MM.1S (cell line): ENCODE data around the gene PTP4A1.
"Not testable (repeated sequence)": the region's sequence is repeated elsewhere in the genome, so short reads cannot be mapped to it uniquely, and the experiment has no call there.

Experiments
- DNase-seq: peaks from one replicate; pipeline ENCODE4 v3.0.0-alpha.2; 2015
- H2AFZ ChIP-seq: fragments of 300-600 bp; sonication (generic); 2 replicates; pipeline ENCODE4 v1.6.0; 2016; ENCODE audit warnings: antibody characterized with exemption, low read length
- H3F3A ChIP-seq: fragments of 300-600 bp; sonication (generic); 2 replicates; pipeline ENCODE4 v1.6.1; 2016; ENCODE audit warnings: mild to moderate bottlenecking, antibody characterized with exemption, low read length, moderate library complexity, mixed read lengths; ENCODE audit not compliant: insufficient read depth
- H3K27ac ChIP-seq: fragments of 300-600 bp; sonication (generic); 2 replicates; pipeline ENCODE4 v1.5.1; 2016; ENCODE audit warnings: mild to moderate bottlenecking, low read length
- H3K27me3 ChIP-seq: fragments of 300-600 bp; sonication (generic); replicated peaks from 2 replicates; pipeline ENCODE4 v1.6.0; 2016; ENCODE audit warnings: low read length; ENCODE audit not compliant: insufficient read depth
- H3K36me3 ChIP-seq: fragments of 300-600 bp; sonication (generic); replicated peaks from 2 replicates; pipeline ENCODE4 v1.6.1; 2016; ENCODE audit warnings: mild to moderate bottlenecking, low read length, mixed read lengths; ENCODE audit not compliant: insufficient read depth
- H3K4me1 ChIP-seq: fragments of 300-600 bp; sonication (generic); 2 replicates; pipeline ENCODE4 v1.6.1; 2016; ENCODE audit warnings: low read length, mixed read lengths
- H3K4me2 ChIP-seq: fragments of 300-600 bp; sonication (generic); 2 replicates; pipeline ENCODE4 v1.6.0; 2016; ENCODE audit warnings: low read depth, low read length
- H3K4me3 ChIP-seq: fragments of 300-600 bp; sonication (generic); 2 replicates; pipeline ENCODE4 v1.5.1; 2016; ENCODE audit warnings: low read length, mixed read lengths
- H3K79me2 ChIP-seq: fragments of 300-600 bp; sonication (generic); 2 replicates; pipeline ENCODE4 v1.6.1; 2016; ENCODE audit warnings: mixed run types, low read length, mixed read lengths
- H3K9ac ChIP-seq: fragments of 300-600 bp; sonication (generic); 2 replicates; pipeline ENCODE4 v1.6.1; 2016; ENCODE audit warnings: low read length, mixed read lengths
- H3K9me2 ChIP-seq: fragments of 300-600 bp; sonication (generic); replicated peaks from 2 replicates; pipeline ENCODE4 v1.6.1; 2016; ENCODE audit warnings: mild to moderate bottlenecking, low read length, mixed read lengths; ENCODE audit not compliant: insufficient read depth
- H3K9me3 ChIP-seq: fragments of 300-600 bp; sonication (generic); replicated peaks from 2 replicates; pipeline ENCODE4 v1.6.1; 2016; ENCODE audit warnings: mild to moderate bottlenecking, low read length, mixed read lengths; ENCODE audit not compliant: insufficient read depth
- H4K20me1 ChIP-seq: fragments of 300-600 bp; sonication (generic); 2 replicates; pipeline ENCODE4 v1.6.1; 2016; ENCODE audit warnings: mild to moderate bottlenecking, low read length, moderate library complexity, mixed read lengths; ENCODE audit not compliant: insufficient read depth
- EZH2 ChIP-seq: fragments of 300-600 bp; sonication (generic); optimal IDR thresholded peaks from 2 replicates; pipeline ENCODE3; 2017; ENCODE audit warnings: low read depth, mild to moderate bottlenecking, antibody characterized with exemption, low read length, mixed read lengths
- EZH2phosphoT487 ChIP-seq: fragments of 300-600 bp; sonication (generic); IDR thresholded peaks from 2 replicates; pipeline ENCODE4 v1.6.1; 2018; ENCODE audit warnings: antibody characterized with exemption, low read length
- TF ChIP-seq, protein P1 (sequence below): fragments of 300-600 bp; sonication (generic); IDR thresholded peaks from 2 replicates; pipeline ENCODE4 v1.5.1; 2016; ENCODE audit warnings: antibody characterized with exemption, low read length, mixed read lengths

The PTP4A1 gene

DNA sequence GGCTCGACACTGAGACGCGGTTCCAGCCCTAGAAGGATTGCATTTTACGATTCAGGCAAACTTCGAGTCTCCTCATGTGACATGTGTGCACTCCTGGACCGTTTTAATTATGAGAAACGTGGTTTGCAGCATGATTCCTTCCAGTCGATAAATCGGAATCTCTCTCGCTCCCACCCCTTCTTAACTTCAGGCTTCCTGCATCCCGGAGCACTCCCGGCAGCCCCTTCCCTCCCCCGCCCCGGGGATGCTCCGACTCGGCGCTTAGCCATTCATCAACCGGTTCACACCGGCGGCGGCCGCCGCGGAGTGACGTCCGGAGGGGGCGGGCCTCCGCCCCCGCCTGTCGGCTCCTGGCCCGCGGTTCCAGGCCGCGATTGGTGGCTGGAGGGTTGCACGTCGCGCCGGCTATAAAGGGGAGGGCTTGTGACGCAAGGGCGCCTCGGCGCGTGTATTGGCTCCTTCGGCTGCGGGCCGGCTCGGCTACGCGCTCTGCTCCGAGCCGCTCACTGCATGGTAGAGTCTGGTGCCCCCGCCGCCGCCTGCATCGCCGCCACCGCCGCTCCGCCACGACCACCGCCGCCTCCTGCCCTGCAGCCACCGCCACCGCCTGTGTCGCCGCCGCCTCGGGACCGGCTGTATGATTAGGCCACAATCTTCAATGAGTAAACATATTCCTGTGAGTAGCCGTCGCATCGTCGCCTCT lies at the start of gene PTP4A1, which contains the start of gene LOC128125822:
PTP4A1 (plus strand) TSS at position 437 of the 703 bp plus-strand sequence. CDS start 4,401 bp downstream, outside the sequence.
LOC128125822 (plus strand) TSS at position 437 of the 703 bp plus-strand sequence.
- DNase-seq = peak; percentile 97
- 0 out of 2 replicates have a peak, but pooled peaks cover 3% of the 10 kb centered on the region for H3K4me1 ChIP-seq
- H3K9me3 ChIP-seq = no peaks in the 10 kb centered on the region
- peak within 1 kb of the TSS; percentile 91 for H3K4me3 ChIP-seq
- peak within 1 kb of the TSS; percentile 93 for H3K27ac ChIP-seq
- peaks cover 17% of the 10 kb centered on the region for H3F3A ChIP-seq
- no peaks in the 10 kb centered on the region for H3K27me3 ChIP-seq
- H3K9me2 ChIP-seq = no peaks in the 10 kb centered on the region
- 0 out of 2 replicates have a peak, but pooled peaks cover 4% of the 10 kb centered on the region for H3K36me3 ChIP-seq
- H2AFZ ChIP-seq = peak within 1 kb of the TSS; percentile 63
- peaks cover 9% of the 10 kb centered on the region for H4K20me1 ChIP-seq
- peak within 1 kb of the TSS; percentile 98 for H3K9ac ChIP-seq
- H3K4me2 ChIP-seq = peak within 1 kb of the TSS; percentile 94
- TF ChIP-seq EZH2 = no peak
- TF ChIP-seq EZH2phosphoT487 = no peak
- TF ChIP-seq, protein P1, sequence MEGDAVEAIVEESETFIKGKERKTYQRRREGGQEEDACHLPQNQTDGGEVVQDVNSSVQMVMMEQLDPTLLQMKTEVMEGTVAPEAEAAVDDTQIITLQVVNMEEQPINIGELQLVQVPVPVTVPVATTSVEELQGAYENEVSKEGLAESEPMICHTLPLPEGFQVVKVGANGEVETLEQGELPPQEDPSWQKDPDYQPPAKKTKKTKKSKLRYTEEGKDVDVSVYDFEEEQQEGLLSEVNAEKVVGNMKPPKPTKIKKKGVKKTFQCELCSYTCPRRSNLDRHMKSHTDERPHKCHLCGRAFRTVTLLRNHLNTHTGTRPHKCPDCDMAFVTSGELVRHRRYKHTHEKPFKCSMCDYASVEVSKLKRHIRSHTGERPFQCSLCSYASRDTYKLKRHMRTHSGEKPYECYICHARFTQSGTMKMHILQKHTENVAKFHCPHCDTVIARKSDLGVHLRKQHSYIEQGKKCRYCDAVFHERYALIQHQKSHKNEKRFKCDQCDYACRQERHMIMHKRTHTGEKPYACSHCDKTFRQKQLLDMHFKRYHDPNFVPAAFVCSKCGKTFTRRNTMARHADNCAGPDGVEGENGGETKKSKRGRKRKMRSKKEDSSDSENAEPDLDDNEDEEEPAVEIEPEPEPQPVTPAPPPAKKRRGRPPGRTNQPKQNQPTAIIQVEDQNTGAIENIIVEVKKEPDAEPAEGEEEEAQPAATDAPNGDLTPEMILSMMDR = no peak
- peaks cover 47% of the 10 kb centered on the region for H3K79me2 ChIP-seq

DNA sequence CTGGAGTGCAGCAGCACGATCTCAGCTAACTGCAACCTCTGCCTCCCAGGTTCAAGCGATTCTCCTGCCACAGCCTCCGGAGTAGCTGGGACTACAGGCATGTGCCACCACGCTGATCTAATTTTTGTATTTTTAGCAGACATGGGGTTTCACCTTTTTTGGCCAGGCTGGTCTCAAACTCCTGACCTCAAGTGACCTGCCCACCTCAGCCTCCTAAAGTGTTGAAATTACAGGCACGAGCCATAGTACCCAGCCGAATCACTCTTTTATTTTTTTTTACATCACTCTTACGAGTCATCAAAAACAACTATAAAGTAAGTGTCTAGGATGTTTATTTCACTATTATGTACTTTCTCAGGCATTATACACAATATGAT lies 49.4 kb upstream of the PTP4A1 start:
- not testable (repeated sequence) for H3K9me2 ChIP-seq, DNase-seq, H3K27ac ChIP-seq, H3K4me2 ChIP-seq, H3K4me3 ChIP-seq, H3K27me3 ChIP-seq, H3F3A ChIP-seq, H3K9ac ChIP-seq, H4K20me1 ChIP-seq, H3K36me3 ChIP-seq, H2AFZ ChIP-seq, H3K79me2 ChIP-seq, H3K9me3 ChIP-seq
- H3K4me1 ChIP-seq = peaks cover 18% of the 10 kb centered on the region

DNA sequence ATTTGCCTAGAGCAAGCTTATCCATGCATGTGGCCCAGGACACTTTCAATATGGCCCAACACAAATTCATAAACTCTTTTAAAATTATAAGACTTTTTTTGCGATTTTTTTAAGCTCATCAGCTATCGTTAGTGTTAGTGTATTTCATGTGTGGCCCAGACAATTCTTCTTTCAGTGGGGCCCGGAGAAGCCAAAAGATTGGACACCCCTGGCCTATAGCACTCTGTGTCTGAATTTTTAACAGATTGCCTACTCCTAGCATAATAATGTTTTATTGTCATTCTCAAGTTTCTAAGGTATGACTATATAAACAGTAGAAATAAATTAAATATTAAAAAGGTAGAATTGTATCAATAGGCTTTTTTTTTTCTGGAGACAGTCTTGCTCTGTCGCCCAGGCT lies 48.6 kb upstream of the PTP4A1 start:
- no peaks in the 10 kb centered on the region for H3K27me3 ChIP-seq
- no peaks in the 10 kb centered on the region for H3K9me2 ChIP-seq
- H3K4me2 ChIP-seq = no peak overlapping the region
- H3F3A ChIP-seq = 0 out of 2 replicates have a peak, but pooled peaks cover 3% of the 10 kb centered on the region
- no peaks in the 10 kb centered on the region for H3K79me2 ChIP-seq
- no peaks in the 10 kb centered on the region for H3K9me3 ChIP-seq
- no peak for DNase-seq
- TF ChIP-seq EZH2 = no peak
- TF ChIP-seq EZH2phosphoT487 = no peak
- TF ChIP-seq, protein P1 = no peak
- H4K20me1 ChIP-seq = no peaks in the 10 kb centered on the region
- no peak overlapping the region for H3K9ac ChIP-seq
- no peaks in the 10 kb centered on the region for H3K36me3 ChIP-seq
- H2AFZ ChIP-seq = no peak overlapping the region
- H3K4me3 ChIP-seq = no peak overlapping the region
- peaks cover 12% of the 10 kb centered on the region for H3K4me1 ChIP-seq
- no peak overlapping the region for H3K27ac ChIP-seq
